ENCODE measurements around the gene ANKDD1B. TPM values are rescaled to one million over a fixed set of nuclear protein-coding genes. Genes with fewer than 3 reads are reported as not detected.
A peak's percentile ranks its signal among the peaks of the same experiment; 100 is the strongest.

The ANKDD1B gene
- total and polyA plus RNA-seq, 9 of the 15 experiments (the other 6 are each of a cell fraction or from before 2014, with no cell fraction given), result 0.04 to 0.29 (median 0.18) TPM; not detected in 1

DNA sequence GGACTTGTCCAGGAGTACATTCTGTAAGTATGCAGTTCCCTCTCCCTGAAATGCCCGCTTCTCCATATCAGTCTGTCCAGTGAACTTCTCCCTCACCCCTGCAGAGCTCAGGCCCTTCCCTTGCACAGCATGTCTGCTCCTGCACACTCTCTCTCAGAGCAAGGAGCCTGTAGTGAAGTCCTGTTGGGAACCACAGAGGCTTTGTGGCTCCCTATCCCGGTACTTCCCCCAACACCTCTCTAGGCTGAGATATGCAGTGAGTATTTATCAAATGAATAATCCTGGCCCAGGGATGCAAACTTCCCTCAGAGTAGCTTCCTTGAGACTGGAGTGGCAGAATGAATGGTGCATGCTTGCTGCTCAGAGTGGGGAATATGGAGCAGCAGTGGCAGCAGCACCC is 57.2 kb downstream of the ANKDD1B start (continued):
- TF ChIP-seq, protein P1, sequence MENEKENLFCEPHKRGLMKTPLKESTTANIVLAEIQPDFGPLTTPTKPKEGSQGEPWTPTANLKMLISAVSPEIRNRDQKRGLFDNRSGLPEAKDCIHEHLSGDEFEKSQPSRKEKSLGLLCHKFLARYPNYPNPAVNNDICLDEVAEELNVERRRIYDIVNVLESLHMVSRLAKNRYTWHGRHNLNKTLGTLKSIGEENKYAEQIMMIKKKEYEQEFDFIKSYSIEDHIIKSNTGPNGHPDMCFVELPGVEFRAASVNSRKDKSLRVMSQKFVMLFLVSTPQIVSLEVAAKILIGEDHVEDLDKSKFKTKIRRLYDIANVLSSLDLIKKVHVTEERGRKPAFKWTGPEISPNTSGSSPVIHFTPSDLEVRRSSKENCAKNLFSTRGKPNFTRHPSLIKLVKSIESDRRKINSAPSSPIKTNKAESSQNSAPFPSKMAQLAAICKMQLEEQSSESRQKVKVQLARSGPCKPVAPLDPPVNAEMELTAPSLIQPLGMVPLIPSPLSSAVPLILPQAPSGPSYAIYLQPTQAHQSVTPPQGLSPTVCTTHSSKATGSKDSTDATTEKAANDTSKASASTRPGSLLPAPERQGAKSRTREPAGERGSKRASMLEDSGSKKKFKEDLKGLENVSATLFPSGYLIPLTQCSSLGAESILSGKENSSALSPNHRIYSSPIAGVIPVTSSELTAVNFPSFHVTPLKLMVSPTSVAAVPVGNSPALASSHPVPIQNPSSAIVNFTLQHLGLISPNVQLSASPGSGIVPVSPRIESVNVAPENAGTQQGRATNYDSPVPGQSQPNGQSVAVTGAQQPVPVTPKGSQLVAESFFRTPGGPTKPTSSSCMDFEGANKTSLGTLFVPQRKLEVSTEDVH (IDR thresholded peaks at IDR 0.05; ENCODE audit: low read depth, partially characterized antibody), result no peak

DNA sequence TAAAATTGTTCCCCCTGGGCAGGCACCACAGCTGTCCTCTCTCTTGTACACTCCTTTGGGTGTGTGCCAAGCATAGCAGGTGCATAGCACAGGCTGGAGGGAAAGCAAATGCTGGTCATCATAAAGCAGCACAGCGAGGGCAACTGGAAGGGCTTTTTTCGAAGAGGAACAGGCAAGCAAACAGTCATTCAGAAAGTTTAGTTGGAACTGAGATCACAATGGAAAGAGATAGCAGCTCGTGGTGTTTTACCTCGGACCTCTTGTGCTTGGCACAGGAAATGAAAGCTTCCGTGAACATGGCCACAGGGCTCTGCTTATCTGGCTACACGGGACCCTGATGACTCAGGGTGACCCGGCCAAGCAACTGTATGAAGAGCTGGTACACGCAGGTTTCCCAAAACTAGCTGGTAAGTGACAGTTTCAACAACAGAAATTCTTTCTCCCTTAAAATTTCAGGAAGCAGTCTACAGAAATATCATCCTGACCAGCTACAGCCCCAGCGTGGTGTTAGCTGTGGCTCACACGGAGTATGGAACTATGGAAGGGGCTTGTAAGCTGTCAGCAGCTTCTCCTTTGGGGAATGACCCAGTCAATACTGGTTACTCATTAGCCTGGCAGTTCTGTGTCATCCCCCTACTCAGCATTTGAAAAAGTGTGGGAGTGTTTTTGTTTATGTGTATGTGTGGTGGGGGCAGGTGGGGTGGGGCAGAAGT is 57.9 kb downstream of the ANKDD1B start:
- CTCF ChIA-PET (ENCODE audit: low intra/inter-chr PET ratio), result interaction anchor here (0.5 kb wide), 1 partner anchor 748 kb away, joined by 4 read pairs; no protein-coding TSS in a partner anchor
- peak; percentile 27 to 85 (median 51) for DNase-seq (ENCODE audit: extremely low read depth in 1 of 4, low spot score in 3 of 4)
- intact Hi-C loops (cut with micrococcal nuclease), result loop anchor here (5.0 to 10.0 kb wide), 4 partner anchors 52 to 434 kb away; partner anchors contain the start of genes ANKRD31, CERT1 and POLK
- H2AFZ ChIP-seq (ENCODE audit: low read depth, low read length), result peak overlapping the region; percentile 85
- ATAC-seq, result peak; percentile 90
- H4K20me1 ChIP-seq (replicated peaks; ENCODE audit: control insufficient read depth, insufficient read depth, low read length), result no peaks in the 10 kb centered on the region
- POLR2A ChIA-PET, result interaction anchor here (0.7 to 1.6 kb wide), 4 partner anchors 12 to 341 kb away, joined by 3 to 4 read pairs (median 3); no protein-coding TSS in a partner anchor
- peak; percentile 86 for FAIRE-seq
- H3K79me2 ChIP-seq (ENCODE audit: control insufficient read depth, insufficient read depth, low read length), result no peaks in the 10 kb centered on the region
- 1% methylated on average over 10 of the region's 10 CpGs for WGBS (ENCODE audit: insufficient coverage, low coverage, missing lambda C conversion rate)
- H3K4me1 ChIP-seq (replicated peaks in 1 of 2; ENCODE audit: control insufficient read depth in 2 of 2, insufficient read depth in 2 of 2, low read length in 2 of 2), result peaks cover 5 to 18% of the 10 kb centered on the region in 2 experiments; a peak in 3 of 5 replicates
- peak overlapping the region; percentile 79 for H3K4me2 ChIP-seq (ENCODE audit: insufficient read depth, low read length)
- peak overlapping the region; percentile 1 to 70; a peak in 3 of 4 replicates for H3K9ac ChIP-seq (ENCODE audit: insufficient read depth in 1 of 2, low read depth in 2 of 2, low read length in 2 of 2)
- peak overlapping the region; percentile 25 for H3K4me3 ChIP-seq
- H3K9me3 ChIP-seq (replicated peaks; ENCODE audit: control insufficient read depth, insufficient read depth, low read depth, low read length), result no peaks in the 10 kb centered on the region
- BruUV-seq (replicated peaks), result no TSS peak
- H3K27ac ChIP-seq (ENCODE audit: extremely low read depth, low read depth, low read length), result peak overlapping the region; percentile 87
- H3K36me3 ChIP-seq (ENCODE audit: control insufficient read depth, insufficient read depth, low read length), result peaks cover 10% of the 10 kb centered on the region; the same call in 1 of the 3 replicates
- no peaks in the 10 kb centered on the region for H3K9me1 ChIP-seq (ENCODE audit: control insufficient read depth, insufficient read depth, low read length)
- in situ Hi-C loops (cut with MboI), result no loop called here
- H3K27me3 ChIP-seq (ENCODE audit: control insufficient read depth in 2 of 2, insufficient read depth in 2 of 2, low read length in 2 of 2), result no peaks in the 10 kb centered on the region
- peak; percentile 65 for TF ChIP-seq LEF1 (IDR thresholded peaks at IDR 0.05)
- TF ChIP-seq, protein P2, sequence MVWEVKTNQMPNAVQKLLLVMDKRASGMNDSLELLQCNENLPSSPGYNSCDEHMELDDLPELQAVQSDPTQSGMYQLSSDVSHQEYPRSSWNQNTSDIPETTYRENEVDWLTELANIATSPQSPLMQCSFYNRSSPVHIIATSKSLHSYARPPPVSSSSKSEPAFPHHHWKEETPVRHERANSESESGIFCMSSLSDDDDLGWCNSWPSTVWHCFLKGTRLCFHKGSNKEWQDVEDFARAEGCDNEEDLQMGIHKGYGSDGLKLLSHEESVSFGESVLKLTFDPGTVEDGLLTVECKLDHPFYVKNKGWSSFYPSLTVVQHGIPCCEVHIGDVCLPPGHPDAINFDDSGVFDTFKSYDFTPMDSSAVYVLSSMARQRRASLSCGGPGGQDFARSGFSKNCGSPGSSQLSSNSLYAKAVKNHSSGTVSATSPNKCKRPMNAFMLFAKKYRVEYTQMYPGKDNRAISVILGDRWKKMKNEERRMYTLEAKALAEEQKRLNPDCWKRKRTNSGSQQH (CRISPR knock-in tag; IDR thresholded peaks at IDR 0.05), result 0 out of 2 replicates have a peak, but pooled peaks have one; percentile 19
- TF ChIP-seq HNRNPL (IDR thresholded peaks at IDR 0.05; ENCODE audit: low read depth, low read length), result no peak
- no peak for TF ChIP-seq ATF1 (CRISPR knock-in tag; IDR thresholded peaks at IDR 0.05)
- peak; percentile 34 for TF ChIP-seq ATF1 (tag; IDR thresholded peaks at IDR 0.05)
- TF ChIP-seq, protein P3, sequence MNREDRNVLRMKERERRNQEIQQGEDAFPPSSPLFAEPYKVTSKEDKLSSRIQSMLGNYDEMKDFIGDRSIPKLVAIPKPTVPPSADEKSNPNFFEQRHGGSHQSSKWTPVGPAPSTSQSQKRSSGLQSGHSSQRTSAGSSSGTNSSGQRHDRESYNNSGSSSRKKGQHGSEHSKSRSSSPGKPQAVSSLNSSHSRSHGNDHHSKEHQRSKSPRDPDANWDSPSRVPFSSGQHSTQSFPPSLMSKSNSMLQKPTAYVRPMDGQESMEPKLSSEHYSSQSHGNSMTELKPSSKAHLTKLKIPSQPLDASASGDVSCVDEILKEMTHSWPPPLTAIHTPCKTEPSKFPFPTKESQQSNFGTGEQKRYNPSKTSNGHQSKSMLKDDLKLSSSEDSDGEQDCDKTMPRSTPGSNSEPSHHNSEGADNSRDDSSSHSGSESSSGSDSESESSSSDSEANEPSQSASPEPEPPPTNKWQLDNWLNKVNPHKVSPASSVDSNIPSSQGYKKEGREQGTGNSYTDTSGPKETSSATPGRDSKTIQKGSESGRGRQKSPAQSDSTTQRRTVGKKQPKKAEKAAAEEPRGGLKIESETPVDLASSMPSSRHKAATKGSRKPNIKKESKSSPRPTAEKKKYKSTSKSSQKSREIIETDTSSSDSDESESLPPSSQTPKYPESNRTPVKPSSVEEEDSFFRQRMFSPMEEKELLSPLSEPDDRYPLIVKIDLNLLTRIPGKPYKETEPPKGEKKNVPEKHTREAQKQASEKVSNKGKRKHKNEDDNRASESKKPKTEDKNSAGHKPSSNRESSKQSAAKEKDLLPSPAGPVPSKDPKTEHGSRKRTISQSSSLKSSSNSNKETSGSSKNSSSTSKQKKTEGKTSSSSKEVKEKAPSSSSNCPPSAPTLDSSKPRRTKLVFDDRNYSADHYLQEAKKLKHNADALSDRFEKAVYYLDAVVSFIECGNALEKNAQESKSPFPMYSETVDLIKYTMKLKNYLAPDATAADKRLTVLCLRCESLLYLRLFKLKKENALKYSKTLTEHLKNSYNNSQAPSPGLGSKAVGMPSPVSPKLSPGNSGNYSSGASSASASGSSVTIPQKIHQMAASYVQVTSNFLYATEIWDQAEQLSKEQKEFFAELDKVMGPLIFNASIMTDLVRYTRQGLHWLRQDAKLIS (CRISPR knock-in tag; IDR thresholded peaks at IDR 0.05), result no peak
- no peak for TF ChIP-seq ZNF184 (CRISPR knock-in tag; IDR thresholded peaks at IDR 0.05)
- TF ChIP-seq KDM1A (IDR thresholded peaks at IDR 0.05), result peak; percentile 61 to 70
- TF ChIP-seq JUN (IDR thresholded peaks at IDR 0.05; ENCODE audit: borderline replicate concordance, low read depth, low read length), result peak; percentile 79; the same call in 1 of the 2 replicates
- TF ChIP-seq JUN (CRISPR knock-in tag; IDR thresholded peaks at IDR 0.05; ENCODE audit: borderline replicate concordance), result no peak
- peak; percentile 88 for TF ChIP-seq NFIC (IDR thresholded peaks at IDR 0.05)

All from K562 (cell line).